Fibroblast of skin of back (primary cell): ENCODE measurements around the gene DLL3.

Experiments
- DNase-seq: peaks from one replicate; pipeline ENCODE4 v3.0.0-alpha.2; 2013

Gene DLL3

DNA sequence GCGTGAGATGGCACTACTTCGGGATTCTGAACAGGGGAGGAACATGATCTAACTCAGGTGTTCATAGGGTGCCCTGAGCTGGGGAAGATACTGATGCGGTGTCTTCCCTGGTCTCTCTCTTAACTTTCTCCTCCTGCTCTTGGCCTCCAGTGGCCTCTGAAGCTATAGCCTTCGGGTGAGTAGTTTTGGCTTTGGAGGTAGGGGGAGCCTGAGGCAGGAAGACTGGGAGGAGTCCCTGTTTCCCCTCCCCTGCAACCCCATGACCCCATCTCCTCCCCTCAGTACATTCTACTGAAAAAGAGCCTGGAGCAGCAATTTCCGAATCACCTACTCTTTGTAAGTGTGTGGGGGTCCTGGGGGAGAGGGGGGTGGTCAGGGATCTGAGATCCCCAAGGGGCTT is 19.7 kb downstream of the DLL3 start:
- no peak for DNase-seq

DNA sequence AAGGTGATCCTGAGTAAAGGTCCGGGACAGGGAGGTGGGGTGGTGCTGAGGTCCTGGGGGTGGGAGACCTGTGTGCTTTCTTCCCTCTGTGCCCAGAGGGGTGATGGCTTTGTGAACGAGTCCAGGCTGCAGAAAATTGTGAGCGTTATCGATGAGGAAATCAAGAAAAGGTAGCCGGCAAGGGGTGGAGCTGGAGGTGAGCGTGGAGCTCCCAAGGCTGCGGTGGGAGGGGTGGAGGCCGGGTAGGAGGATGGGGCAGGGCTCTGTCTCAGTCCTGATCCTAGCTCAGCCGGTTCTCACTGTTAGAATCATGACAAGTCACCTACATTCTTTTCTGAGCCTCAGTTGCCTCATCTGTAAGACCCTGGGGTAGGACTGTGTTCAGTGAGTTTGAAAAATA is 20.2 kb downstream of the DLL3 start:
- no peak for DNase-seq

DNA sequence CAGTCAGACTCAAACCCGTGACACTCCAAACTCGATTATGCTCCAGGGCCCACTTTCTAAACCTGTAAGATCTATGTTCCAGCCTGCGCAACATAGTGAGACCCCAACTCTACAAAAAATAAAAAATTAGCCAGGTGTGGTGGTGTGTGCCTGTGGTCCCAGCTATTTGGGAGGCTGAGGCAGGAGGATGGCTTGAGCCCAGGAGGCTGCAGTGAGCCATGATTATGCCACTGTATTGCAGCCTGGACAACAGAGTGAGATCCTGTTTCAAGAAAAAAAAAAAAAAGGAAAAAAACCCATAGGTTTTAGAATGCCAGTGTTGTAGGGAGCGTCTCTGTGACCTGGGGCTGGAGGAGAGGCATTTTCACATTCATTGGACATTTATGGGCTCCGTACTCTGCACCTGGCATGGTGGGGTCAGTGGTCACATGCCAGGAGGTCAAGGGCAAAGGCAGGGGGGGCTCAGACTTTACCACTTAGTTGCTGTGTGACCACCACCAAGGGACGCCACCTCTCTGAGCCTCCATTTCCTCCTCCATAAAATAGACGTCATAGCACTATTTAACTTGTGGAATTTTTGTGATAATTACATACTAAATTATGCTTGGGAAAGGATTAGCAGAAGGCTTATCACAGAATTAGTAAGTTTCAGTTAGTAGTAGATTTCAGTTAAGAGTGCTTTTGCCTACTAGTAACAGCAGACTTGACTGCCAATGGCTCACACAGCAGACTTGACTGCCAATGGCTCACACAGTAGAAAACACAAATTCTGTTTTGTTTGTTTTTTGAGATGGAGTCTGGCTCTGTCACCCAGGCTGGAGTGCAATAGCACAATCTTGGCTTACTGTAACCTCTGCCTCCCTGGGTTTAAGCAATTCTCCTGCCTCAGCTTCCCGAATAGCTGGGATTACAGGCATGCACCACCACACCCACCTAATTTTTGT is 22.1 kb downstream of the DLL3 start:
- no peak for DNase-seq

- DNase-seq: no peak
These were observed 25.7 kb downstream of the DLL3 start for GRCh38 chr19:39524495-39524894.

GRCh38 chr19:39525205-39525604 is 26.5 kb downstream of the DLL3 start:
- DNase-seq: no peak

DNA sequence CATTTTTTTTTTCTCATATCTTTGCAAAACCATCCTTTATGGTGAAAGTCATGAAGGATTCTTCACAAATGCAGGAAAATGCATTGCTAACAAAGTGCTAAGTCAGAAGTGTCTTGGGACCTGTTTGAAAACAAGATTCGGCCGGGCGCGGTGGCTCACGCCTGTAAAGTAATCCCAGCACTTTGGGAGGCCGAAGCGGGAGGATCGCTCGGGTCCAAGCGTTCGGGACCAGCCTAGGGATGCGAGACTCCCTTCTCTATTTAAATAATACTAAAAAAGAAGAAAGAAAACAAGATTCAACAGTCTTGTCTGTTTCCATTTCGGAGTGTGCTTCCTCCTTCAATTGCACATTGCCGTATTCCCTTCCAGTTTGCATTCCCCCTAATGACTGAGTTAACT is 33.1 kb downstream of the DLL3 start:
- DNase-seq: no peak

GRCh38 chr19:39532233-39533002 is 33.7 kb downstream of the DLL3 start, which contains the start of gene EID2B:
EID2B (minus strand) TSS chr19:39532852; CDS start chr19:39532802, 50 bp downstream.
- DNase-seq: peak; percentile 92

DNA sequence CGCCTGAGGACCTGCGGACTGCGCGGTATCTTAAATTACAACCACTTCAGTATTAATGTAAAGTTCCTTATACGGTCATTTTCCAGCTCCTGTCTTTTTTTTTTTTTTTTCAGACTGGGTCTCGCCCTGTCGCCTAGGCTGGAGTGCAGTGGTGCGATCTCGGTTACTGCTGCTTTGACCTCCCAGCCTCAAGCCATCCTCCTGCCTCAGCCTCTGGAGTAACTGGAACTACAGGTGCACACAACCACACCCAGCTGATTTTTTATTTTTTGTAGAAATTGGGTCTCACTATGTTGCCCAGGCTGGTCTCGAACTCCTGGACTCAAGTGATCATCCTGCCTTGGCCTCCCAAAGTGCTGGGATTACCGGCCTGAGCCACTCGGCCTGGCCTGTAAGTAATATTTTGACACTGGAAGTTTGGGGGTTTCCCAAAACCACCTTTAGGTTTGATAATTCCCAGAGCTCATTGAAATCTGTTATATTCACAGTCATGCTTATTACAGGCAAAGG is 34.3 kb downstream of the DLL3 start:
- no peak for DNase-seq

GRCh38 chr19:39533791-39534190 is 35.0 kb downstream of the DLL3 start:
- no peak for DNase-seq

GRCh38 chr19:39539165-39539517 is 40.4 kb downstream of the DLL3 start:
- peak; percentile 41 for DNase-seq

DNA sequence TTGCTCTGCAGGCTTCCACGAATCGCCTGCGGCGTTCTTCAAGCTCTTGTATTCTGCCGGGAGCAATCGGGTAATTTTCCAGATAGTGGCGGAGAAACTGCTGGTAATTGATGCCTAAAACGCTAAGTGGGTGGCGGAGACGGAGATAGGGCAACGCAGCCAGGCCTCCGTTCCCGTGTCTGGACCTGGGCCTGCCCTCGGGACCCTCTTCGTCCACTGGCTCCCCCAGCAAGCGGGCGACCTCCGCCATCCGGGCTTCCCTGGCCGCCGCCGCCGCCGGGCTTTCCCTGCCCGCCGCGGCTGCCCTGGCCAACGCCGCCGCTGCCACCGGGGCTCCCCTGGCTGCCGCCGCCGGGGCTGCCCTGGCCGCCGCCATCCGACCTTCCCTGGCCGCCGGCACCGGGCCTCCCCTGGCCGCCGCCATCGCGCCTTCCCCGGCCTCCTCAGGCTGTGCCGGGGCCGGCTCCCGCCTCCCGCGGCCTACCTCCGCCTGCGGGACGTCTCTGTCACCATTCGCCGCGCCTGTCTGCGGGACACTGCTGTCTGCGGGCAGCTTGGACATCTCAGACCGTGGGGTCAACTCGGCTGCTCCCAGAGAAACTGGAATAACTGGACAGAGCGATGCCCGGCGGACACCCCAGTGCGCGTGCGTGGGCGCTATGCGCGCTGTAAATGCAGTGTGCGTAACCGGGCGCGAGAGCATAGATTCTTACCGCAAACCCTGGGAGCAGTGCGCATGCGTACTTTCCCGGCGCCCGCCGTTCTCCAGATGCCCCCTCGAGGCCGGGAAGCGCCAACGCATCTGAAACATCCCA is 41.0 kb downstream of the DLL3 start, which contains the start of gene EID2:
EID2 (minus strand) TSS at position 644 of the 815 bp plus-strand sequence; CDS start at position 562, 82 bp downstream.
- DNase-seq: peak; percentile 89

- DNase-seq: no peak
These were observed 41.6 kb downstream of the DLL3 start for GRCh38 chr19:39540333-39540673.

DNA sequence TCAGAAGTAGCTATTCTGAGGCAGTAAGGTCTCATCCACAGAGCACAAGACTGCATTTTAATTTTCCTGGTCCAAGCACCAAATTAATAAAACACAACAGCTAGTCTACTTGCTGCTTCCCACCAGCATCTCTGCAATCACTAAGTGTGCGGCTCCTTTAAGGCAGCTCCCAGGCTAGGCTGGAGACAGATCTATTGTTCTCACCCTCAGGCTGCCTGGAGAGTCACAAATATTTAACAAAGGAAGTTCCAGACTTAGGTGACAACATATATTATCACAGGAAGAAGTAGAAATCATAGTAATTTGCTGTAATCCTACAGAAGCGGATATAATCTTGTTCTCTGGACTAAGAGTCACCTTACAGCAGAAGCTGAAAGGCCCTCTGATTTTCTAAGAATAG is 43.5 kb downstream of the DLL3 start:
- DNase-seq: no peak

- no peak for DNase-seq
These were observed 44.7 kb downstream of the DLL3 start for GRCh38 chr19:39543477-39543857.

DNA sequence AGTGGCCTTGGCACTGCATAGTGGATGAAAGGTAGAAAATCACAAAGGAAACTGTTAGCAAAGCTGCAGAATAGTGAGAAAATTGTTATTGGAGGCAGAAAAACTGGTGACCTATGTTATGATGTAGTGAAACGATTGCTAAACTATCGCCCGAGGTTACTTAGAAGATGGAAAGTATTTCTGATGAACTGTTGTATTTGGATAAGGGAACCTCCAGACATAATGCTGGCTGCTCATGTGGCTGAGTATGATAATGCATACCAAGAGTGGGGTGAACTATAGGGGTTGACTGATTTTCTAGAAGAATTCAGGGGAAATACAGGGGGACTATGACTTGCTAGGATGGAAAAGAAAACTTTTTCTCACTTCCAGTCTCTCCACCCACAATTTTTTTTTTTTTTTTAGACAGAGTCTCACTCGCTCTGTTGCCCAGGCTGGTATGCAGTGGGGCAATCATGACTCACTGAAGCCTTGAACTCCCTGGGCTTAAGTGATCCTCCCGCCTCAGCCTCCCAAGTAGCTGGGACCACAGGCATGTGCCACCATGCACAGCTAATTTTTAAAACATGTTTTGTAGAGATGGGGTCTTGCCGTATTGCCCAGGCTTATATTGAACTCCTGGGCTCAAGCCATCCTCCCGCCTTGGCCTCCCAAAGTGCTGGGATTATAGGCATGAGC is 45.6 kb downstream of the DLL3 start:
- DNase-seq: peak; percentile 55

- DNase-seq: no peak
These were observed 46.2 kb downstream of the DLL3 start for GRCh38 chr19:39544911-39545310.

DNA sequence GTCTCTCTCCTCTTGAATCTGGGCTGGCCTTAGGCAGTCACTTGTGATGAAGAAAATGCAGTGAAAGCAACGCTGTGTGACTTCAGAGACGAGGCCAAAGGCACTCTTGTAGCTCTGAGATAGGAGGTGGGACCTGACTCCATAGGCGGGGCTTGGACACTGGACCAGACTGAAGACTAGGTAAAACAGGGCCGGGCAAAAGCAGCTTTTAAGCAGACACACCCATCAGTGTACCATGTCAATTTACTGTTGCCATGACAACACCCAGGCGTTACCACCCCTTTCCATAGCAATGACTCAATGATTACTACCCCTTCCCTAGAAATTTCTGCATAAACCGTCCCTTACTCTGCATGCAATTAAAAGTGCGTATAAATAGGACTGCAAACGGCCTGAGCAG is 47.9 kb downstream of the DLL3 start:
- no peak for DNase-seq

DNA sequence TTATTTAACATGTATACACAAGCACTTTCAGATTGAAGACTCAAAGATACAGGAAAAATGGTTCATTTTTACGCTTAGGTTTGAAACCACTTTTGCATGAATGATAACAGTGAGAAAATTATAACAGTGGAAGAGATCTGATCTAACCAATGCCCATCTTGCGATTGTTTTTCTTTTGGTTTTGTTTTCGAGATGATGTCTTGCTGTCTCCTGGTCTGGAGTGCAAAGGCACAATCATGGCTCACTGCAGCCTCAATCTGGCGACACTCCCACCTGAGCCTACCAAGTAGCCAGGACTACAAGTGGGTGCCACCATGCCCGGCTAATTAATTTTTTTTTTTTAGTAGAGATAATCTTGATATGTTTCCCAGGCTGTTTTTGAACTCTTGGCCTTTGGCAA is 51.5 kb downstream of the DLL3 start:
- DNase-seq: no peak

DNA sequence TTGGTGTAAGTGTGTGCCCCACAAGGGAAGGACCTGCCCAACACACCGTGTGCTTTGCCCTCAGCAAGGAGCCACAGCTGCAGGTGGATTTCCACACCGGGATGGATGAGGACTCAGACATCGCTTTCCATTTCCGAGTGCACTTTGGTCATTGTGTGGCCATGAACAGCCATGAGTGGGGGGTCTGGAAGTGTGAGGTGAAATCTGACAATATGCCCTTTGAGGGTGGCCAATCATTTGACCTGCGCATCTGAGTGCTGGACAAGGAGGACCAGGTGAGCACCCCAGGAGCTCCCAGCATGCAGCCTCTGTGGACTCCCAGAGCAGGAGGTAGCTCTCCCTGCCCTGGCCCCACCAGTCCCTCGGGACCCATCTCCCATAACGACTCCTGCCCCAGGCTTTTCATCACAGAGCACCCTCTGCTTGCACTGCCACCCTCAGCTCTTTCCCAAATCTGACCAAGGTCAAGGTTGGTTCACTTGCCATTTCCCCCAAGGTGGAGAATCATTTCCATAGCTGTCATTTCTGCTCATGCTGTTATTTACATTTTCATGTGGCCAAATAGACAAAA is 54.4 kb downstream of the DLL3 start:
- DNase-seq: no peak

DNA sequence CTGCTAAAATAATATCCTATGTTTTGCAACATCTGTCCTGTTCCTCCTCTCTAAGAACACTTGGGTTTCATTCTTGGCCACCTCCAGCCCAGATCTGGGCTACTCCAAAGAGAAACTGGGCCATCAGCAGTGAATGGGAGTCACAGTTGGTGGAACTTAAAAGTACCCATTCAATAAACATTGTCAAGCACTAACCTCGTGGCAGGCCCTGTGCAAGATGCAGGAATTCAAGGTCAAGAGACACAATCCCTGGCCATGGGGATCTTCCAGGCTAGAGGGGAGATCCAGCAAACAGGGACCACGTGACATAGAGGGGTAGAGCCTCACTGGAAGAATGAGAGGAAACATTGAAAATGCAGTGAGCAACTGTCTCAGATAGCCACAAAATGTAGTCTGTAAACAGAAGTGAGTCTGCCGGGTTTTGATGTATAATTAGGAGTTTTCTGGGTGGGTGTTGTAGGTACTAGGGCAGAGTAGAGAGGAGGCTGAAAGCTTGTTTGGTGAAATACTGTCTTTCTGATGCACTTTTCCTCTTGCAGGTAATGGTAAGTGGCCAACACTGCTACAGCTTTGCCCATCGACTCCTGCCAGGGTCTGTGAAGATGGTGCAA is 56.1 kb downstream of the DLL3 start:
- no peak for DNase-seq

GRCh38 chr19:39555883-39556282 is 57.1 kb downstream of the DLL3 start:
- no peak for DNase-seq
